ENCODE measurements around the gene ZACN.

The ZACN gene

GRCh38 chr17:76120658-76121008 is 41.7 kb downstream of the ZACN start:
- FAIRE-seq: no peak
- no peak for DNase-seq (ENCODE audit: insufficient read length)
- TF ChIP-seq TAF1 (IDR thresholded peaks at IDR 0.05; ENCODE audit: borderline replicate concordance, low read depth, low read length) (no peak), POLR2AphosphoS5 (IDR thresholded peaks at IDR 0.05; ENCODE audit: low read depth, low read length) (no peak), POLR2A (IDR thresholded peaks at IDR 0.05; ENCODE audit: low read depth, low read length) (no peak)

- DNase-seq (ENCODE audit: insufficient read length) (no peak), FAIRE-seq (no peak)
- TF ChIP-seq POLR2A (IDR thresholded peaks at IDR 0.05; ENCODE audit: low read depth, low read length): no peak
- TF ChIP-seq POLR2AphosphoS5 (IDR thresholded peaks at IDR 0.05; ENCODE audit: low read depth, low read length): no peak
- TF ChIP-seq TAF1 (IDR thresholded peaks at IDR 0.05; ENCODE audit: borderline replicate concordance, low read depth, low read length): no peak
Measured at GRCh38 chr17:76121932-76122430, 43.0 kb downstream of the ZACN start.

- FAIRE-seq: peak; percentile 79
- DNase-seq (ENCODE audit: insufficient read length): peak; percentile 13
- TF ChIP-seq POLR2A (IDR thresholded peaks at IDR 0.05; ENCODE audit: low read depth, low read length) (no peak), POLR2AphosphoS5 (IDR thresholded peaks at IDR 0.05; ENCODE audit: low read depth, low read length) (no peak), TAF1 (IDR thresholded peaks at IDR 0.05; ENCODE audit: borderline replicate concordance, low read depth, low read length) (no peak)
Measured at GRCh38 chr17:76122431-76123190, 43.6 kb downstream of the ZACN start.

- DNase-seq (ENCODE audit: insufficient read length) (no peak), FAIRE-seq (no peak)
- TF ChIP-seq POLR2AphosphoS5 (IDR thresholded peaks at IDR 0.05; ENCODE audit: low read depth, low read length) (no peak), POLR2A (IDR thresholded peaks at IDR 0.05; ENCODE audit: low read depth, low read length) (no peak), TAF1 (IDR thresholded peaks at IDR 0.05; ENCODE audit: borderline replicate concordance, low read depth, low read length) (no peak)
Measured at GRCh38 chr17:76123191-76123499, 44.2 kb downstream of the ZACN start.

GRCh38 chr17:76123749-76124581 is 45.0 kb downstream of the ZACN start:
- FAIRE-seq: no peak
- DNase-seq (ENCODE audit: insufficient read length): peak; percentile 17
- no peak for TF ChIP-seq POLR2A (IDR thresholded peaks at IDR 0.05; ENCODE audit: low read depth, low read length)
- no peak for TF ChIP-seq TAF1 (IDR thresholded peaks at IDR 0.05; ENCODE audit: borderline replicate concordance, low read depth, low read length)
- no peak for TF ChIP-seq POLR2AphosphoS5 (IDR thresholded peaks at IDR 0.05; ENCODE audit: low read depth, low read length)

- FAIRE-seq: no peak
- TF ChIP-seq POLR2AphosphoS5 (IDR thresholded peaks at IDR 0.05; ENCODE audit: low read depth, low read length) (no peak), POLR2A (IDR thresholded peaks at IDR 0.05; ENCODE audit: low read depth, low read length) (no peak), TAF1 (IDR thresholded peaks at IDR 0.05; ENCODE audit: borderline replicate concordance, low read depth, low read length) (no peak)
- no peak for DNase-seq (ENCODE audit: insufficient read length)
Measured at GRCh38 chr17:76124582-76125390, 45.8 kb downstream of the ZACN start.

GRCh38 chr17:76125391-76125675 is 46.4 kb downstream of the ZACN start:
- TF ChIP-seq POLR2AphosphoS5 (IDR thresholded peaks at IDR 0.05; ENCODE audit: low read depth, low read length) (no peak), POLR2A (IDR thresholded peaks at IDR 0.05; ENCODE audit: low read depth, low read length) (no peak), TAF1 (IDR thresholded peaks at IDR 0.05; ENCODE audit: borderline replicate concordance, low read depth, low read length) (no peak)
- no peak for FAIRE-seq

GRCh38 chr17:76125922-76126321 is 46.9 kb downstream of the ZACN start:
- DNase-seq (ENCODE audit: insufficient read length): no peak
- TF ChIP-seq POLR2AphosphoS5 (IDR thresholded peaks at IDR 0.05; ENCODE audit: low read depth, low read length) (no peak), TAF1 (IDR thresholded peaks at IDR 0.05; ENCODE audit: borderline replicate concordance, low read depth, low read length) (no peak), POLR2A (IDR thresholded peaks at IDR 0.05; ENCODE audit: low read depth, low read length) (no peak)
- no peak for FAIRE-seq

More at GRCh38 chr17:76125391-76125675, 46.4 kb downstream of the ZACN start:
- no peak for DNase-seq (ENCODE audit: insufficient read length)

- FAIRE-seq (no peak), DNase-seq (ENCODE audit: insufficient read length) (no peak)
- no peak for TF ChIP-seq POLR2A (IDR thresholded peaks at IDR 0.05; ENCODE audit: low read depth, low read length)
- TF ChIP-seq TAF1 (IDR thresholded peaks at IDR 0.05; ENCODE audit: borderline replicate concordance, low read depth, low read length): no peak
- no peak for TF ChIP-seq POLR2AphosphoS5 (IDR thresholded peaks at IDR 0.05; ENCODE audit: low read depth, low read length)
Measured at GRCh38 chr17:76130473-76130872, 51.5 kb downstream of the ZACN start.

- FAIRE-seq (no peak), DNase-seq (ENCODE audit: insufficient read length) (no peak)
- TF ChIP-seq POLR2A (IDR thresholded peaks at IDR 0.05; ENCODE audit: low read depth, low read length) (no peak), TAF1 (IDR thresholded peaks at IDR 0.05; ENCODE audit: borderline replicate concordance, low read depth, low read length) (no peak), POLR2AphosphoS5 (IDR thresholded peaks at IDR 0.05; ENCODE audit: low read depth, low read length) (no peak)
Measured at GRCh38 chr17:76131051-76131691, 52.2 kb downstream of the ZACN start.
